Epithelial cell of proximal tubule (primary cell): Measurements from ENCODE around the gene GRIP1. TPM values are rescaled to one million over a fixed set of nuclear protein-coding genes. Genes with fewer than 3 reads are reported as not detected.

Source experiments
- DNase-seq: peaks from one replicate; pipeline ENCODE4 v3.0.0-alpha.2; 2011; ENCODE audit warnings: low read depth
- H3K4me3 ChIP-seq: 2 replicates; pipeline ENCODE4 v1.5.1; 2011; ENCODE audit warnings: low read depth, mild to moderate bottlenecking, low read length
- total RNA-seq: library from RNA; depleted of rRNA; stranded (reverse); fragments of >200 nt; gene quantifications from 2 replicates; pipeline ENCODE4 v1.2.3, GENCODE V29; 2015
- TF ChIP-seq, protein P1 (sequence below): conservative IDR thresholded peaks from 2 replicates; pipeline ENCODE4 v1.5.1; 2012; ENCODE audit warnings: low read depth, mild to moderate bottlenecking, low read length

The GRIP1 gene
- total RNA-seq, 1 donor from 2014 or later, result 1.5 TPM

DNA sequence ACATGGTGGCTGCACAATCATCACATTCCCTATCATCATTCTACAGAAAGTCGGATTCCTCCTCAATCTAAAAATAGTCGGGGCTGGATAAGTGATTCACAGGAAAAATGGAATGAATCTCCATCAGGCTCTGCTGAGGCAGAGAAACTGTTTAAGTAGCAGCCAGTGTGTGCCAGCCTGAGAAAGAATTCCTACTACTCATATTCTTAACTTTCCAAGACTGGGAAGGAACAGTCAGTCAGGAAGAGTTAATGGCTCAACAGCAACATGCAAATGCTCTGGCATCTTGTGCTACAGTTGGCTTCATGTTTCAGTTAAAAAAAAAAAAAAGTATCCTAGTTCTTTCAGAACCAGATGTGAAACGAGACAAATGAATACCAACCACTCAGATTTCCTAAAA is 187.0 kb downstream of the GRIP1 start:
- DNase-seq, result peak; percentile 42
- H3K4me3 ChIP-seq, result no peak overlapping the region
- TF ChIP-seq, protein P1, sequence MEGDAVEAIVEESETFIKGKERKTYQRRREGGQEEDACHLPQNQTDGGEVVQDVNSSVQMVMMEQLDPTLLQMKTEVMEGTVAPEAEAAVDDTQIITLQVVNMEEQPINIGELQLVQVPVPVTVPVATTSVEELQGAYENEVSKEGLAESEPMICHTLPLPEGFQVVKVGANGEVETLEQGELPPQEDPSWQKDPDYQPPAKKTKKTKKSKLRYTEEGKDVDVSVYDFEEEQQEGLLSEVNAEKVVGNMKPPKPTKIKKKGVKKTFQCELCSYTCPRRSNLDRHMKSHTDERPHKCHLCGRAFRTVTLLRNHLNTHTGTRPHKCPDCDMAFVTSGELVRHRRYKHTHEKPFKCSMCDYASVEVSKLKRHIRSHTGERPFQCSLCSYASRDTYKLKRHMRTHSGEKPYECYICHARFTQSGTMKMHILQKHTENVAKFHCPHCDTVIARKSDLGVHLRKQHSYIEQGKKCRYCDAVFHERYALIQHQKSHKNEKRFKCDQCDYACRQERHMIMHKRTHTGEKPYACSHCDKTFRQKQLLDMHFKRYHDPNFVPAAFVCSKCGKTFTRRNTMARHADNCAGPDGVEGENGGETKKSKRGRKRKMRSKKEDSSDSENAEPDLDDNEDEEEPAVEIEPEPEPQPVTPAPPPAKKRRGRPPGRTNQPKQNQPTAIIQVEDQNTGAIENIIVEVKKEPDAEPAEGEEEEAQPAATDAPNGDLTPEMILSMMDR, result no peak

DNA sequence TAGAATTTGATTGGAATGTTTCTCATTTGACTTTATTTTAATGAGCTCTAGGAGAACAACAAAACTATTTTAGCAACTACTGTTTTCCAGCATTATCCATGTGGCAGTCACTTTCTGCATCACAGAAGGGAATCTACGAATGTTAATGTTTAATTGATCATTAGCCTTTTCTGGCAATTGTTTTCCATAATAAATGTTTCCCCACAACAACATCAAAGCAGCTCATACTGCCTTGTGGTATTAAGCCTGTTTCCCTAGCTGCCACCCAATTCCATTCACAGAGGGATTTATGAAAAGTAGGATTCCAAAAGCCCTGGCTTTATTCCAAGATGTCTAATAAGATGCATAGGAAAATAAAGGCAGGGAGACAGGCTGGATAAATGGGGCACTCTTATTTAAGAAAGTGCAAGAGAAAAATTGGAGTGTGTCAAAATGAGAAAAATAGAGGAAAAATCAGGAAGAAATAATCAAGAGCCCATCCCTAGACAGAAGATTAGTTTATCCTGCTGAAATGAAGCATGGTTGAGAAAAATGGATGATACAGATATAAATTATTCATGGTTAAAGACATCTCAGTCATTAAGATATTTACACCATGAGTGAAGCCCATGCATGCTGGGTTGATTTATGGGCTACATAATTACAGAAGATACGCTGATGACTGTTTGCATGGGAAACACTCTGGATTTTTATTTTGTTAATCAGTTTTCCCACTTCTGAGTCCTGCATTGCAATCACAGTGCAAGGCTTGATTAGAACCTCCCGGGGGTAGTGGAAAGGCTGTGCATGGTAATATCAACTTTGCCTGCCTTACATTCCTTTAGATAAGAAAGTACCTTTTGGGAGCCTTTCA is 196.3 kb downstream of the GRIP1 start:
- TF ChIP-seq, protein P1, result no peak
- no peak overlapping the region for H3K4me3 ChIP-seq
- no peak for DNase-seq

DNA sequence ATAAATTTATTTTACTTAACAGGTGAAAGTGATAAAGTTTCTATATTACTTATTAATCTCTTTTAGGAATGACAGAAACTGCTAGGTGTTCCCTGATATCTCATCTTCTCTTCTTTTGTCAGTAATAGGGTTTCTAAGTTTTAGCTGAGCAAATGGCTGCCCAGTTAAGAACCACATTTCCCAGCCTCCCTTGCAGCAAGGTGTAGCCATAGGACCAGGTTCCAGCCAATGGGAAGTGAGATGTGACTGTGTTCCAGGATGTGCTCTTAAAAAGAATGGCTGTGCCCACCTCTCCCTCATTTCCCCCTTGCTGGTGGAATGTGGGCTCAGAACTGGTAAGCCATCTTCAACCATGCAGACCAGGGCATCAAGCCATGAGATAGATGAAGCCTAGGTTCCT is 210.9 kb downstream of the GRIP1 start:
- no peak overlapping the region for H3K4me3 ChIP-seq
- TF ChIP-seq, protein P1, result no peak
- DNase-seq, result no peak

DNA sequence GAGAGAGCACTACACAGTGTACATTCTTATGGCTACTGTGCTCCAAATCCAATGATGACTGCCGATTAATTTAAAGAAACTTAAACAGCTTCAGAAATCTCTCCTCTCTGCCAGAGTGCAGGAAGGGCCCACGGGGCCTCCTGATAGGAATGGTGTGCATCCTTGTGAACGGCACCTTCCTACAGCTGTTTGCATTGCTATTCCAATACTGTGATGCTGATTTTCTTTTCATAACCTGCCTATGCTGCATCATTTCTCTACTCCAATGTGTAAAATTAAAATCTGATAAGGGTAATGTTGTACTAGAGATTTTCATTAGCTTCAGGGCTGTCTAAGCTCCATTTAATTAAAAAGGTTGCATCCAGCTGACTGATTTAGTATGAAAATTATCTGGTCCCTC is 217.5 kb downstream of the GRIP1 start:
- TF ChIP-seq, protein P1, result no peak

DNA sequence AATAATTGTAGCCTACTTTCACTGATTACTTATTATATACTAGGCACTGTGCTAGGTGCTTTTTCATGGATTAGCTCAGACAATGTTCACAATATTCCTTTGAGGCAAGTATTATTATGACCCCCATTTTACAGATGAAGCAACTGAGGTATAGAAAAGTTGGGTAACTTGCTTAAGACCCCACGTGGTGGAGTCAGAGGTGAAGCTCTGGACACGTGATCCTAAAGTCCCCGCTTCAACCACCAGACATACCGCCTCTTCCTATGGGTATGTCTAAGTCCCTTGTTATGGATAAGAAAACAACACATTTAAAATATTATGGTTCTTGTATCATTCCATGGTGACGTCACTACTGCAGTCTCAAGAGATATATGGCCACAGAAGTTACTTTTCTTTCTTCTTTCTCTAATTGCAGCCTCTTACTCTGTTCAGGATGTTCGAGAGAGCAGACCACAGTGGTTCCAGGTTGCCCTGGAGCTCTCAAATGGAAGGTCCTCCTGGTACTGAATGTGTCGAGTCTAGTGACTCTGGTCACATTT is 218.9 kb downstream of the GRIP1 start:
- no peak overlapping the region for H3K4me3 ChIP-seq
- DNase-seq, result no peak
- TF ChIP-seq, protein P1, result no peak

More for the DNA sequence above, 217.5 kb downstream of the GRIP1 start:
- DNase-seq, result no peak
- H3K4me3 ChIP-seq, result no peak overlapping the region

DNA sequence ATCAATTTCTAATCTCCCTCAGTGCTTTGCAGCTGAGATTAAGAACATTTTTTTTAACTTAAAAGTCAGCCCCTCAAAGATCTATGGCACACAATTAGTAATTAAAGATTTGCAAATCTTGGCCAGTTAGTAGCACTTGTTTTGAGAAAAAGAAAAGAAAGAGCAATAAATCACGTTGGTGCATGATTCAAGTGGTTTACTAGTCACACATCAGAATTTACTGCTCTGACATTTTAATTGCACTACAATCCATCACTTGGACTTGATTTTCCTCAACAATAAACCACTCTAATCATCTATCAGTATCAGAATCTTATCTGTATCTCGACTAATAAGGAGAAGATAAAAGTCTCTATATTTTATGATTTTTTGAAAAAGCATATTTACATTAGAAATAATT is 222.3 kb downstream of the GRIP1 start:
- TF ChIP-seq, protein P1, result no peak
- no peak overlapping the region for H3K4me3 ChIP-seq
- no peak for DNase-seq
